ENCODE data around the gene FCRLB. TPM values are rescaled to one million over a fixed set of nuclear protein-coding genes. Genes with fewer than 3 reads are reported as not detected.
A peak's percentile ranks its signal among the peaks of the same experiment; 100 is the strongest.
"Not testable (repeated sequence)": the region's sequence is repeated elsewhere in the genome, so short reads cannot be mapped to it uniquely, and the experiment has no call there.

The FCRLB gene
- total RNA-seq, 1 donor from 2014 or later: 3.0 TPM

DNA sequence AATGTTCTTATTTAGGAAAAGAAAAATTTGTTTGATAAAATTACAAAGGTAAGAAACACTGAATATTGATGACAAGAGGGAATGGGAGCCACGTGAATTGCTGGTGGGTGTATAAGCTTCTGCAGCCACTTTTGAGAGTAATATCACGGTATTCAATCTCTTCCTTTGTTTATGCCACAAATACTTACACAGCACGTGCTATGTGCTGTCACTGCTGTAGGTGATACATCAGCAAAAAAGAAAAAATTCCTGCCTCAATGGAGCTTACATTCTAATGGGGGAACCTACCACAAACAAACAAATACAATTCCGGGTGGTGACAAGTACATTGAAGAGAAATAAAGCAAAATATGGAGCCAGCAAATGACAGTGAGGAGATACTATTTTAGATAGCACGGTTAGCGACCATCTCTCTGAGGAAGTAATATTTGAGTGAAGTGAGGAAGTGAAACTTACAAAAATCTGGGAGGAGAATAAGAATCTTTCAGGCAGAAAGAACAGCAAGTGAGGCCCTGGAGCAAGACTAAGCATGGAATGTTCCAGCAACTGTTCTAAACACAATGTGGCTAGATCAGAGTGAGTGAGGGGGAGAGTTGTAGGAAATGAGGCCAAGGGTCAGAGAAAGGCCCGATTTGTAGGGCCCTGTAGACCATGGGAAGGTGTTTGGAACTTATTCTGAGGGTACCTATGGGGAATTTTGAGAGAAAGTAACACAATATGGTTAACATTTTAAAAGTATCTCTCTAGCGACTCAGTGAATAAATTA lies 2.6 kb upstream of the FCRLB start:
- DNase-seq (ENCODE audit: extremely low read depth, low read depth, low spot score): no peak

DNA sequence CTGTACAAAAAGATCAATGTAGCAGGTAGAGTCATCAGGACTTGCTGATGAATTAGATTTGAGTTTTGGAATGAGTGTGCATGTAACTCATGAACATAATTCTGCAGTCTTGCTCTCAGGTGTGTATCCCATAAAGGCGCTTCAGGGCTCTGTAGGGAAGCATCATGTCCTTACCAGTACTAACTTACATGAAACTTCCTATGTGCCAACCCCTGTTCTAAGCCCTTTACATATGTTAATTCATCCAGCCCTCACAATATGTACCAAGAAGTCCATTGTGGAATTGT lies 2.1 kb upstream of the FCRLB start:
- DNase-seq (ENCODE audit: extremely low read depth, low read depth, low spot score): no peak

DNA sequence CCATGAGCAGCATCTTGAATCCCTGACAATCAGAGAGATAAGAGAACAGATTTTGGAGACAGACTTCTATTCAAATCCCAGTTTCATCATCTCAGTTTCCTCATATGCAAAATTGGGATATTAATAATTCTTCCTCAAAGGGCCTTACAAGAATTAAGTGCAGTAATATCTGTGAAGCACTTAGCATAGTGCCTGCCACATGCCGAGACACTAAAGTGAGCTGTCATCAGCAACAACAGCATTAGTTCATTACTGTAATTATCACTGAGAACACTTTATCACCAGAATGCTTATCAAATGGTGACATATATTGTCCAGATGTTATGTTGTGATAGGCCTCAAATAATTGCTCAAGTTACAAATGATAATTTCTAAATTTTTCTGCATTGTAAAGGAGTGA lies 922 bp upstream of the FCRLB start:
- no peak for DNase-seq (ENCODE audit: extremely low read depth, low read depth, low spot score)

DNA sequence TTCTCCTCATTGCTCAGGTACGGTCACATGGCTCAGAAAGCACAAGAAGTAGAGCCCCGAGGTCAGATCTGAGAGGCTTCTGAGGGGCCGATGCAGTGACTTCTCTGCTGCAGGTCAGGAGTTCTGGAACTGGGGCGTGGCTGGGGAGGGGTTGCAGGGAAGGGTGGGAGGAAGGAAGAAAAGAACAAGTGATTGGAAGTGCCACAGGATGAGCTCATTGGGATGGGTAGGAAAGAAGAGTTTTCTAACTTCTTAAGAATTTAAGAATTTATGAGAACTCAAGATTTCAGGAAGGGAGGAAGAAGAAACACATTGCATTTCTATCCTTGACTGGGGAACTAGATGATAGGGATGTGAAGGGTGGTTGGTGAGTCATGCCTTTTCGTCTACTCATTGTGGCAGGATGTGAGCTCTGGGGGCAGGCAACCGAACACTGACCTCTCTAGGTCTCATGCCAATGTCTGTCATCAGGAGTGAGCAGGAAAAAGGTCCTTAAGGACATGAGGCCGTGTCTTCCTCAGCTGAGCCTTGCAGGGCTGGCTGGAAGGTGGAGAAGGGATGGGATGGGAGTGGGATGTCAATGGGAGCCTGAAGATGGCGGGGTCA lies 497 bp downstream of the FCRLB start:
- no peak for DNase-seq (ENCODE audit: extremely low read depth, low read depth, low spot score)

DNA sequence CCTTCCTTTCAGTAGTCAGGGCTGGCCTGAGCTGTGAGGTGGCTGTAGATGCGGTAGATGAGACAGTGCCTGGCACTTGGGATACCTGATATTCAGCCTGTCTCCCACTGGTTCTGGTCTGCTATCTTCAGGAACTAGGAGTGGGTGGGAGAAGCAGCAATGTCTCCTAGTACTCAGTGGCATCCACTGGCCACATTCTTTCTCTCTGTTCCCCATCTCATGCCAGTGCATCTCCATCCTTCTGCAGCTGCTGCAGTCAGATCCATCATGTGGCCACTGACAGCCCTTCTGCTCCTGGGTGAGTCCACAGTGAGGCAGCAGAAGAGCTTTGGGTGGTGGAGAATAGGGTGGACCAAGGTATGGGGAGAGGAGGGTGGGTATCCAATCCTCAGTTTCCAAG lies 1.1 kb downstream of the FCRLB start:
- no peak for DNase-seq (ENCODE audit: extremely low read depth, low read depth, low spot score)

DNA sequence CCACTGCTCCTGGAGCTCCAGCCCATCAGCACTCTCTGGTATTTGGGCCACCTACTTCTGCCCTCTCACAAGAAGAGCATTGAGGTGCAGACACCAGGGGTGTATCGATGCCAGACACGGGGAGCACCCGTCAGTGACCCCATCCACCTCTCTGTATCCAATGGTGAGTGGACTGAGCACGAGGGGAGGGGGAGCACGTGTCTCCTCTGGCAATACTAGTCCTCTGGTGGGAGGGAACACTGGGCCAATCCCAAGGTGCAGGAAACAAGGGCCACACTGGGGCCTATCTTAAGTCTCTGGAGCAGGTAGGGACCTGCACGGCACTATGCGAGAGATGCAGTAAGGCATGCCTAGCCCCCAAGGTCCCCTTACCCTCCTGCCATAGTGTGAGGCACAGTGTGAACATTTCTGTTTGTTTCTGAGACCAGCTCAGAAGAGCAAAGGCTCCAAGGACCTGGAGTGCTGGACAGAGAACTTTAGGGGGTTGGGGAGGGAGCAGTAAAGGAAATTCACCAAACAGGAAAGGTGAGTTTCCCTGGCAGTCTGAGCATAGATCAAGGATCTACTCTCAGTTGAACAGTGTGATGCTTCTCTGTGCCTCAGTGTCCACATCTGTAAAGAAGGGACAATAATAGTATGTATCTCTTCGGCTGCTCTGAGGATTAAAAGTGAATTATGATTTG lies 2.3 kb downstream of the FCRLB start:
- no peak for DNase-seq (ENCODE audit: extremely low read depth, low read depth, low spot score)

DNA sequence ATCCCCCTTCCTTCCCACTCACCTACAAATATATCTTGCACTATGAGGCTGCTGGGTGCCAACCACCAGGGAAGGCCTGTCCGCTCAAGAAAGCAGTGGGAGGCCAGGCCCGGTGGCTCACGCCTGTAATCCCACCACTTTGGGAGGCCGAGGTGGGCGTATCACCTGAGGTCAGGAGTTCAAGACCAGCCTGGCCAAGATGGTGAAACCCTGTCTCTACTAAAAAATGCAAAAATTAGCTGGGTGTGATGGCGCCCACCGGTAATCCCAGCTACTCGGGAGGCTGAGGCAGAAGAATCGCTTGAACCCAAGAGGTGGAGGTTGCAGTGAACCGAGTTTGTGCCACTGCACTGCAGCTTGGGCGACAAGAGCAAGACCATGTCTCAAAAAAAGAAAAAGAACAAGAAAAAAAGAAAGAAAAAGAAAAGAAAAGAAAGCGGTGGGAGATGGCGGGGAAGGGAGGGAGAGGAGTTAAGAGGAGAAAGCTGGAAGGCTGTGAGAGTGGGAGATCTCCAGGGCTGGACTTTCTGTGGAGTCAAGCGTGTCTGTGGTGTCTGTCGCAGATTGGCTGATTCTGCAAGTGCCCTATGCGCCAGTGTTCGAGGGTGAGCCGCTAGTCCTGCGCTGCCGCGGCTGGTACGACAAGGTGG lies 4.0 kb downstream of the FCRLB start:
- not testable (repeated sequence) for DNase-seq (ENCODE audit: extremely low read depth, low read depth, low spot score)

DNA sequence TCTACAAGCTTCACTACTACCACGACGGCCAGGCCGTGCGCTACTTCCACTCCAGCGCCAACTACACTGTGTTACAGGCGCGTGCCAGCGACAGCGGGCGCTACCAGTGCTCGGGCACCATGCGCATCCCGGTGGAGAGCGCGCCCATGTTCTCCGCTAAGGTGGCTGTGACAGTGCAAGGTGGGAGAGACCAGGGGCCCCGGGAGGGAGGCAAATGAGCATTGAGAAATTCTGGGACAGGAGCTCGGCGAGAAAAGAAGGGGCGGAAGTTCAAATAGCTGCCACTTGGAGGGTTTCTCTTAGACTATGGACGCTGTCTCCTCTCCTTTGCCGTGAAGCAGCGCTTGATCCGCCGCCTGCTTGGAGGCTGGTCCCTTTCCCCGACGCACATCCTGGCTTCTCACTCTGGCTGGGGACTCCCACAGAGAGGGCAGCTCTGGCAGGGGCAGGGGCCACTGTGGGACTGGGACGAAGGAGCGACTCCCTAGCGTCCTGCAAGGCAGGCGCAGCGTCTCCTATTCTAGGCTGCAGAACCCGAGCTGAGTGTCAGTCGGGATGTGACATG lies 4.6 kb downstream of the FCRLB start:
- no peak for DNase-seq (ENCODE audit: extremely low read depth, low read depth, low spot score)

DNA sequence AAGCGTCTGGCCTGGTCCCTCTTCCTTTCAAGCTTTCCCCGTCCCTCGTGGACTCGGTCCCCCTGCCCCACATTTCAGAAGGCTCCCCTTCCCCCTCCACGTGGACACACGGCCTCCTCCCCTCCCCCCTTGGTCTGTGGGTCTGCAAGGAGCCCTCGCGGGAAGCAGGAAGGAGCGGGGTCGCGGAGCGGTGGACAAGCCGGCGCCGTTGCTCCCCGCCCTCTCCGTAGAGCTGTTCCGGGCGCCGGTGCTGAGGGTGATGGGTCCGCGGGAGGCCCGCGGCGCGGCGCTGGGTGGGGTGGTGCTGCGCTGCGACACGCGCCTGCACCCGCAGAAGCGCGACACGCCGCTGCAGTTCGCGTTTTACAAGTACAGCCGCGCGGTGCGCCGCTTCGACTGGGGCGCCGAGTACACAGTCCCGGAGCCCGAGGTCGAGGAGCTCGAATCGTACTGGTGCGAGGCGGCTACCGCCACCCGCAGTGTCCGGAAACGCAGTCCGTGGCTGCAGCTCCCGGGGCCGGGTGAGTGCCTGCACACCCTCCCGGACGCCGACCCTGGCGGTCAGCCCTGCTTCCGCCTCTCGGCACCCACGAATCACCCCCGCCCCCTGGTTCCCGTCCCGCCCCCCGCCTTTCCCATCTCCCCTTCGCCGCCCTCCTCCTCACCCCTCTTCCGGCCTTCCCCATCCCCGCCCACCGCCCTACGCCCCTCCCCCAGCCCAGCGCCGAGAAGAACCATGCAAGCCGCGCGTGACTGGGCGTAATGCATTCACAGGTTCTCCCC lies 5.3 kb downstream of the FCRLB start:
- no peak for DNase-seq (ENCODE audit: extremely low read depth, low read depth, low spot score)

DNA sequence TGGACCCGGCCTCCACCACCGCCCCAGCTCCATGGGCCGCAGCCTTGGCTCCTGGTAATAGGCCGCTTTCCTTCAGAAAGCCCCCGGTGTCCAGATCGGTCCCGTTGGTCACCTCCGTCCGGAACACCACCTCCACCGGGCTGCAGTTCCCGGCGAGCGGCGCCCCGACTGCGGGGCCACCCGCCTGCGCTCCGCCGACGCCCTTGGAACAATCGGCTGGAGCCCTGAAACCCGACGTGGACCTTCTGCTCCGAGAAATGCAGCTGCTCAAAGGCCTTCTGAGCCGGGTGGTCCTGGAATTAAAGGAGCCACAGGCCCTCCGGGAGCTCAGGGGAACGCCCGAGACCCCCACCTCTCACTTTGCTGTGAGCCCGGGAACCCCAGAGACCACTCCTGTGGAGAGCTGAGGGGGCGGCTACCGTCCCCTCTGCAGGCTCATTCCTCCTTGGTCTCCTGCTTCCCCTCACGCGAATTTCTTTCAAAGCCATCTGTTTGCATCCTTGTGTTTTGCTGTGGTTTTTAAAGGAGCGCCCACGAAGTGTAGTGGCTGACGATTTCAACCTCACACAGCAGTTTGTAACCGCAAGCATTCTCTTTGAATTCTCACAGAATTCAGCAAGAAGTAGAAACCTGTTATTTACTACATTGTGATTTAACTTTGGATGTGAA lies 6.0 kb downstream of the FCRLB start:
- no peak for DNase-seq (ENCODE audit: extremely low read depth, low read depth, low spot score)

DNA sequence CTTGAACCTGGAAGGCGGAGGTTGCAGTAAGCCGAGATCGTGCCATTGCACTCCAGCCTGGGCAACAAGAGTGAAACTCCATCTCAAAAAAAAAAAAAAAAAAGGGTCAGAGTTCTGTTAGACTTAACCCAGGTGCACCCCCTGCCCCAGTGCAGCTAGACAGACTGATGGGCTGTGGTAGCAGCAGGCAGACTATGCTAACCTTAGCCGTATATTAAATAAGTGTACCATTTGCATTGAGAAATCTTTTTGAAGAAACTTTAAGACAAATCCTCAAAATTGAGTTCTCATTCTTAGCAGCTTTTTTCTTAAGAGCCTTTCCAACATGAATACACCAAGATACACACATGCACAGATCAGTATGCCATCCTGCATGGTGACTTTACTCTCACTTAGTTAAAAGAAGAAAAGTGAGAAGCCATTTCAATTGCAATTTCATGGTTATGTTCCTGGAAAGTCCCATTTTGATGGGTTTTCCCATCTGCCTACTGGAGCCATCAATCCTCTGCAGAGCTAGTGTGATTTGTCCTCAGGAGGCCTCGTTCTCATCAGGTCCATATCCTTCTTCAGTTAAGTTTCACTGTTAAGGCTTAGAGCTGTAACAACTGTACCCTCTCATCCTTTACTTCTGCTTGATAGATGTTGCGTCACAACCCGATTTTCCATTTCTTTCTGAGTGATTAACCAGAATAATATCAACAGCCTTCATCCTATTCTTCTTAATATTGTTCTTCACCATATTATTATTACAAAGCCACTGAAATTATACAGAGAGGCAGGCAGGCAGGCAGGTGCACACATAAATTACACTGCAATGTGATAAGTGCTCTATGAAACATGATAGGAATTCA lies 7.3 kb downstream of the FCRLB start:
- DNase-seq (ENCODE audit: extremely low read depth, low read depth, low spot score): no peak

DNA sequence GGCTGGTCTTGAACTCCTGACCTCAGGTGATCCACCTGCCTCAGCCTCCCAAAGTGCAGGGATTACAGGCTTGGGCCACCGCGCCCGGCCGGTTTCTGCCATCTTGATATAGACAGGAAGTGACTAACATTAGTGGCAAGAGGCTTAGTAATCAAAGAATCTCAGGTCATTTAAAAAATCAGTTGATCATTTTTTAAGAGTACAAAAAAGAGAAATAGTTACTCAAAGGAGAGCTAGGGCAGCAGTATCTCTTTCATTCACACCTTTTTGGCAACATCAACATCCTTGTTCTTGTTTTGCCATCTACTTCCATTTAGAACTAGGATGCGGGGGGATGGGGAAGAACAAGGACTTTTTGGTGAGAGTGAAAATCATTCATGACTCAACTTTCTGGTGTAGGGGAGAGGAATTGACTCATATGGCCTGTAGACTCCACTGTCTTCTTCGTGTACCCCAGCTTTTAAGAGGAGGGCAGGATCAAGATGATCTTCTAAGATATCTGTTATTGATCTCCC lies 8.8 kb downstream of the FCRLB start:
- DNase-seq (ENCODE audit: extremely low read depth, low read depth, low spot score): no peak

DNA sequence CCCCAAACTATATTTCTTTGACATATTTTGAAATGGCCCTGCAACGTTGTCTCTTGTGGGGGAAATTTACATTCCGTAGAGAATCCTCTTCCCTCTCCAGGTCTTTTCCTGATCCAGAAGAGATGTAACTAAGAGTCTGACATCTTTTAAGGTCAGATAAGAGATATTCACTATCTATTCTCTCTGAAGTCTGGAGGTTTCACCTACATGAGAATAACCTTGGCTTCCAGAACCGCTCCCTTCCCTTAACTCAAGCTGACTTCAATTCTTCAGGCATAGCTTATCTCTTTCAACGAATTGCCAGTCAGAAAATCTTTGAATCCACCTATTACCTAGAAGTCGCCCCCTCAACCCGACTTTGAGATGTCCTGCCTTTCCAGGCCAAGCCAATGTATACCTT lies 9.9 kb downstream of the FCRLB start:
- DNase-seq (ENCODE audit: extremely low read depth, low read depth, low spot score): no peak

DNA sequence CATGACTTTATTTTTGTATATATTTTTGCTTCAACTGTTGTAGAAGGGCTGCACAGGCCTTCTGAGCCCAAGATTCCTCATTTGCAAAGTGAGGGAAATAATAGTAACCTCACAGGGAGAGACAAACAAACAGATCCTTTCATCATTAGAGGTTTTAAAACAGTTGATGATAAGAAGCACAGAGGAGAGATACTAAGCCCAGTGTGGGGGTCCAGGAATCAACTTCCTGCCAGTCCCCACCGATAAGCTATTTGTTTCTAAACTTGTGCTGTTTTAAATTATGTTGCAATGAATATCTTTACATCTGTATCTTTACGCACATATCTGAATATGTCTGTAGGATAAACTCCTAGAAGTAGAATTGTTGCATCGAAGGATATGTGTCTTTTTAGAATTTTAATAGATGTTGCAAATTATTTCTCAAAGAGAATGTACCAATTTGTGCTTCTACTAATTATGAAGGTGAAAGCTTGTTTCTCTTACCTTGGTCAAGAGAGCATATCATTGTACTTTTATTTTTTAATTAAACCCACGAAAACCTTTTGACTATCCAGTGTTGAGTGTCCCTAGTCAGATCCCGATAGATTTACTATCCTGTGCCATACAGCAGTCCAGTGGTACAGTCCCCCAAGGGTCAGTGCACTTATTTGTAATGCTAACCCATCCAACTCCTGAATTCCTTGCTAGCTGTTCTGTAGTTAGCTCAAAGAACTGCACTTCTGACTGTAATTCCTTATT lies 10.8 kb downstream of the FCRLB start:
- DNase-seq (ENCODE audit: extremely low read depth, low read depth, low spot score): no peak

DNA sequence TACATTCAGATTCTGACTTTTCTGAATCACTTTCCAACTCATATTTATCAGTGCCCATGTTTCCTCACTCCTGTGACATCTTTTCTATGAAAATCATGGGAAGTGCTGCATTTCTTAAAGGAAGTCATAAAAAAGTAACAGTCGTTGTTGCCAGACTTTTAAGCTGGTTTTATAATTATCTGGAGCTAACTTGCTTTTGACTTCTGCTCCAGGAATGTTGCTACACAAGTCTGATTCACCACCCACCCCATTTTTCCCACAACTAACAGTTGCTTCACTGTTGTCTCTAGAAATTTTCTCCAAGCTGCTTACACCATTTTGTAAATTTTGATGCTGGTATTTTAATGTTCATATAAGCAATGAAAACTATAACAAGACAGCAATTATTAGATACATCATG lies 12.2 kb downstream of the FCRLB start:
- DNase-seq (ENCODE audit: extremely low read depth, low read depth, low spot score): peak; percentile 41

DNA sequence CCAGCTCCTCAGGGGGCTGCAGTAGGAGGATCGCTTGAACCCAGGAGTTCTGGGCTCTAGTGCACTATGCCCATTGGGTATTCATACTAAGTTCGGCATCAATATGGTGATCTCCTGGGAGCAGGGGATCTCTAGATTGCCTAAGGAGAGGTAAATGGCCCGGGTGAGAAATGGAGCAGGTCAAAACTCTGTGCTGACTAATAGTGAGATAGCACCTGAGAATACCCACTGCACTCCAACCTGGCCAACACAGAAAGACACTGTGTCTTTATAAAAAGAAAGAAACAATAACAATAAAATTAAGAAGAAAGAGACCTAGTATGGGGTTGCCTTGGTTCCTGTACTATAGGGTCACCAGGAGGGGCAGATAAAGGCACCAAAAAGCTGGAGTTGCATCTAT lies 14.5 kb downstream of the FCRLB start:
- DNase-seq (ENCODE audit: extremely low read depth, low read depth, low spot score): no peak

DNA sequence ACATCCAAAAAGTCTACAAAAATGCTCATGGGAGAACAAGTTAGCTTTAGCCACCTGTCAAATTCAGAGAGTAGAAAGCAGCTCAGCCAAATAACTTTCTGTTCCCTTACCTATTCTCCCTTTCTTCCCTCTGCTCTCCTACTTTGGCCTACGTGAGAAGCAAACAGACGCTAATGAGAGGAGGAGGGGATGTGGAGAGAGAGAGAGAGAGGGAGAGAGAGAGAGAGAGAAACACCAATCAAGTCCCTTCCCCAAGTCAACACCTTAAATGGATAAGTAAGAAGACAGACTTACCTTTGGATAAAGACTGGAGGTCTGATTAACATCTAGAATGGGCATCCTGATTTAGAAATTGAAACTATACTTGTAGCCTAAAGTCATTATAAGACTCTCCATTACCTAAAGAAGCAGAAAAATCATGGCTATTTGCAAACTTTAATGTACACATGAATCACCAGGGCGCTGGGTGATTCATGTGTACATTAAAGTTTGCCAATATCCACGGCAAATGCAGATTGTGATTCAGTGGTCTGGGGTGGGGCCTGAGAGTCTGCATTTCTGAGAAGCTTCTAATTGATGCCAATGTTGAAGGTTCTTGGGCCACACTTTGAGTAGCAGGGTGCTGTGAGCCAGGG lies 15.1 kb downstream of the FCRLB start:
- no peak for DNase-seq (ENCODE audit: extremely low read depth, low read depth, low spot score)

DNA sequence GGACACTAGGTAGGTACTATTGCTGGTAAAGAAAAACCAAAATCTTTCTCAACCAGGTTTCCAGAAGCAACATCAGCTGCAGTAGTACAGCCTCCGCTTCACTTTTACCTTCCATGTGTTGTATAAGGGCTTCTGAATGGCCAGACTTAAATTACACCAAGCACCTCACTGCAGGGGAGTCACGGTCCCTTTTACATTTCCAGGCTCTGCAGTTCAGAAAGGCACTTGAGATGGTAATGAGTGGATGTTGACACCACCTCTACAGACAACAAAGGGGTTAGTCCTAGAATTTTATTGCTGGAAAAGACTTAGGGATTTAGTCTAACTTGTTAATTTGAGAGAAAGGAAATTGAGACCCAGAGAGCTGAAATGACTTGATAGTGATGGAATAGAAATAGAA lies 16.3 kb downstream of the FCRLB start:
- DNase-seq (ENCODE audit: extremely low read depth, low read depth, low spot score): no peak

Data from glomerular endothelial cell (primary cell).